SHP77 (cell line): ENCODE results near the gene MAML3.

Experiments
- DNase-seq, 2 experiments: peaks; one replicate each; lab custom pipeline; 2025; lab: John Stamatoyannopoulos, UW

The MAML3 gene

DNA sequence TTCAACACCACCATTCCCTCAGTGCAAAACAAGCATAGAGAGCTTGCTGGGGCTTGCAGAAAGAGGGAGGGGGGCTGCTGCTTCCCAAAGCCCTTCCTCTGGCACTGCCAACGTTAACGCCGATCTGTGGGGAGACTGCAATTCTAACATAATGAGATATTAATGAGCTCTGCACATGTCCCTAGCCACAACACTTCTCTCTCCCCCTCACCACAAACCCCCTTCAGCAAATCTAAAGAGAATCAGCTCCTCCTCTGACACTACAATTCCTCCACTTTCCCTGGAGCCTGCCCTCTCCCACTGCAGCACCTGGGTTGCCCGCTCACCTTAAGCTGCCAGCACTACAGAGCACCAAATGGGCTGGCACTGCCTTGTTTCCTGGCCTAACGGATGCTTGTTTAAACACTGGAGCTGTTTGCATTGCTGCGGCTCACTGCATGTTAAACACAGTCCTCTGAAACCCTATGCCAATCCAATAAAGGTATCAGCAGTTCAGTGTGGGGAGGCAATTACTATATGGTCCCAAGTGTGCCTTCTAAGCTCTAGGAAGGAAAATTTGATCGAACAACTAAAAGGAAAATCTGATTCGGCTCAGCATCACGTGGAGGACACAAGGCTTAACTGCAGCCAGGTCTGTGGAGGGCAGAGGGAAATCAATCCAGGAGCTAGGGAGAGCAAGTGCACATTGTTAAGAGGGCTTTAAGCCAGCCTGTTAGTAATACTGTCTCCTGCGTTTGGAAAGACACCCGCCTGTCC, 232.4 kb downstream of the MAML3 start:
- DNase-seq = peak; percentile 92 to 94

DNA sequence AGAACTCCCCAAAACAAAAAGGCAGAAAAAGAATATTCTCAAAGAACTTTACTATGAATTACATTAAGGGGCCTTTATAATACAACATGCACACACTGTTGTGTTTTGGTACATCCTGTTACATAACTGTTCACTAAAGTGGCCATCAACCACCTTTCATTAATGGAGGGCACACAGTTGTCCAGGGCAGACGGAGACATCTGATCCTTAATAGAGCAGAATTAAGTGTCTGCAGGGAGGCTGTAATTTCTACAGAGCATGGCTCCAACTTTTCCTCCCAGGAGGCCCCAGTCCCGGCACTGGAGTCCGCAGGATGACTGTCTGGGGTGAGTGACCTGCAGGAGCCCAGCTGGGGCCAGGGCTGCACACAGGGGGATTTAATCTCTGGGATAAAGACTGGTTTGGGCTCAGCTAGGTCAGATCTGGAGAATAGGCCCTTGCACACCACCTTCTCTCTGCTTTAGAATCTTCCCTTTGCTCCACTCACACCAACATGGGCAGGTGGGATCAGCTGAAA, 233.4 kb downstream of the MAML3 start:
- DNase-seq = no peak

DNA sequence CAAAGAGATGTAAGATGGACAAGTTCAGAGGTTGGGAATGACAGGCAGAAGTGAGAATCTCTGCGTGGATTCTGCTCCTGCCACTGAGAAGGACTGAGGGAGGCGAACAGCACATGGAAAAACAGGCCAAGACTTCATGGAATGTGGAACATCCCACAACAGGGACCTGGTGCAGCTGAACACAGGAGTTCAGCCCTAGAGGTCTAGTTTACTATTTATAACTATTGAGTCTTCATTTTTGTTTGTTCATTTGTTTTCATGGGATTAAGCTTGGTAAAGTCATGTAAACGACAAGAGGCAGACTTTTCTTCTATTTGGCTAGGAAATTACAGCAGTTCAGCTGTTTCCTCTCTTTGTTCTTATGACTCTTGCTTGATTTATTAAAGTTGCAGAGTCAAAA, 234.5 kb downstream of the MAML3 start:
- no peak for DNase-seq

DNA sequence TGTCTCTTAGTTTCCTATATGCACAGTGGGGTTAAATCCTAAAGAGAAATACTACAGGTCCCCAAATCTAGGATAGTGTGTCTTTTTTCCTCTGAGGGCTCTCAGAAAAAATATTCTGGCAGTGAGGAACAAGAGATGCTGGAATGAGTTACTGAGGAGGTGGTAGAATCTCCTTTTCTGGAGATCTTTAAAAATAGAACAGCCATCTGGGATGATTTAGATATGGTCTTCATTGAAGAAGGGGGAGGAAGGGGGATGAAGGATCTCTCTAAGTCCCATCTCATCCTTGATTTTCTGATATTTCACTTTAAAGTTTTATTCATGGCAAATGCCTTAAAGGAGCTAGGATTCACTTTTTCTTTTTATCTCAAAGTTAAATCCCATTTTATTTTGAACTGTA, 235.0 kb downstream of the MAML3 start:
- no peak for DNase-seq

DNA sequence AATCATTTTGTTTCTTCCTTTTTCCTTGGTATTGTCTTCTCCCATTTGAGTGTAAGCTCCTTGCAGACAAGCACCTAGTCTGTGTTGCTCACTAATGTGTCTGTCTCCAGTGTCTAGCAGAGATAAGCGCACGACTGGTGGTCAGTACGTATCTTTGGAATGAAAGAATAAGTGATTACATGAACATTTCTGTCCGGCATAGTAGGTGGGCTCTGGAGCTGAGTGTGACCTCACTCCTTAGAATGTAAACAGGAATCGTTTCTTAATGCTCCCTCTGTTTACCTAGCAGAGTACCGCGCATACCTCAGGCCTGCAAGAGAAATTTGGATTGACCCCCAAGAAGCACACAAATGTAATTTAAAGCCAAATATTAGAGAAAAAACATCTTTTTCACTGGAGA, 235.4 kb downstream of the MAML3 start:
- no peak for DNase-seq

DNA sequence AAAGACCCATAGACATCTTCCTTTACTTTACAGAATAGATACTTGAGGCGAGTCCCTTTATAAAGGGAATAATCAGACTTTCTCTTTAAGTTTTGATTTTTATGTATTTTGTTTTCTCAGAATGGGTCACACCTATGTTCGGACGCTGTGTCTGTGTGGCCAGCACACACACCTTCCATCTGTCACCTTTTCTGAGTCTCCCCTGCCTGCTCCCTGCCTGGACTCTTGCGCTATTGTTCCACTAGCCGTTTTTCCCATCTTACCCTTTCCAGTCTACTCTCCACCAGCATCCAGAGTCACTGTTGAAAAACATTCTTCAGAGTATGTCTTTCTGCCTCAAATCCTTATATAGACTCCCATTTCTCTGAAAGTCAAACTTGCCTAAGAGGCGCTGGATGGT, 236.1 kb downstream of the MAML3 start:
- no peak for DNase-seq

DNA sequence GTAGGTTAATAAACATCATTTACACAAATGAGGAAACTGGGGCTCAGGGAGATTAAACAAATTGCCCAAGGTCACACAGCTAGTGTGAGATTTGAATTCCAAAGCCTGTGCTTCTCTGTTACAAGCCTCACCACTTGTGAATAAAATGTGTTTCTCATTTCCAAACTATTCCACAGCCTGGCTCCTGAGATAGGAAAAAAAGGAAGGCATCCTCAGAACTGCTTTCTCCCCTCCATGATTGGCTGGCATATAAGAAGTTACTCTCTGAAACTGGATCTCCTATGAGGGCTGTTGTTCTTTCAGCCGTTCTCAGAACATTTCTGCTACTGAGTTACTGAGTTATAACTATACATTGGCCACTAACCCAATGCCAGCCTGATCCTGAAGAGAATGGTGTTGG, 237.9 kb downstream of the MAML3 start:
- DNase-seq = no peak

DNA sequence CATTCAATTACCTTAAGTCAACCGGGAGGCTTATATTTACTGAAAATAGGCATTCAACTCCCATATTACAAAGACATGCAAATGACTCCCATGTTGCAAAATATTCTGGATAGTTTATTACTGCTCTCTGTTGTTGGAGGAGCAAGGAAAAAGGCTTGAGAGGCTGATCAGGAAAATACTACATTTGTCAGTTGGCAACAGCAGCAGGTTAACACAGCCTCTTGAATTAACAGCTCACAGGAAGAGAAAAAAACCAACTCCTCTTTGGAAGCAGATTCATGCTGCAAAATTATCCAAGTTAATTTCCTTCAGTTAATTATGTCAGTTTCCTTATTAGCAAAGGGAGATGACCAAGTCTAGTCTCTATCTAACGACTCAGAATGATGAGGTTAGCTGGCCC, 238.9 kb downstream of the MAML3 start:
- no peak for DNase-seq

DNA sequence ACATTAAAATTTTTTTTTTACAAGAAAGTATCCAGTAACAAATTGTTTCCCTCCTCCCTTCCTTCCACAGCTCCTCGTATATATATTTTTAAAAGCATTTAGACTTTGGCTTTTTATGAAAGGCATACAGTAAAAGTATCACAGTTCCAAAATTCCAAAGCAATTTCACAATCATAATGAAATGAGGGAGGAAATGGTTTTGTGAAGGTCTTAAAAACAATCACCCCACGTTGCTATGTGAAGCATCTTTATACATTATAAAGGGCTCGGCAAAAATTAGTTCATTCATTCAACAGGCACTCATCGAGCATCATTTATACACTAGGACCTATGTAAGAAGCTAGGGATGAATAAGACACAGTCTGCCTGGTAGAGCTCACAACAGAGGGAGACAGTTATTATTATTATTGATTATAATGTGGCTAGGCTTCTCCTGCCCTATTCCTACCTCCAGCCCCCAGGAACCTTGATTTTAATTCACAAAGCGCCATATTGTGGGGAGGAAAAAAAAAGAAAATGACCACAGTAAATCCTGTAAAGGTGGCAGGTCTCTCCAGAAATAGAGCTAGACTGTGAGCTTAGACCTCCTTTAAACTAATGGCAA, 239.9 kb downstream of the MAML3 start:
- DNase-seq = no peak

DNA sequence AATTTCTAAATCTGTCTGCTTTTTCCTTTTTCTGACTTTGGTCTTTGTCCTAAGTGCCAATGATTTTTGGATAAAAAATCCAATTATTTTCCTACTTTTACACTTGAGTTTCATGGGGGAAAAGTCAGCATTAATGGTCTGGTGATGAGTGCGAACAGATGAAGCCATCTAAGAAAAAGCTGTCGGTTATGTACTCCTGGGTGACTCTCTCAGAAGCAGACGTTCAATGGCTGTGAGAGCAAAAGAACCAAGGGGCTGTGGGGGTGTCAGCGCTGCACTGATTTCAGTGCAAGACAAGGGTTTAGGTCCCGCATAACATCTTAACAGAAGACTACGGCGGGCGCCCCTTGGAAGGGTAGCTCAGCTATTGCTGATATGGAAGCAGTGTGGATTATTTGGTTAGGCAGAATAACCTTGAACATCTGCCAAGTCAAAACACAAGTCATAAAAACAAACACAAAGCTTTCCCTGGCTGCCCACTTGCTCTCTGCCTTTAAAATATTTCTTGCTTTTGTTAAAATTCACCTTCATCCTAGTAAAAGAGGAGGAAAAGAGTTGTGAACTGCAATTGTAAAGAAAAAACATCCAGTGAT, 240.5 kb downstream of the MAML3 start:
- DNase-seq = no peak

DNA sequence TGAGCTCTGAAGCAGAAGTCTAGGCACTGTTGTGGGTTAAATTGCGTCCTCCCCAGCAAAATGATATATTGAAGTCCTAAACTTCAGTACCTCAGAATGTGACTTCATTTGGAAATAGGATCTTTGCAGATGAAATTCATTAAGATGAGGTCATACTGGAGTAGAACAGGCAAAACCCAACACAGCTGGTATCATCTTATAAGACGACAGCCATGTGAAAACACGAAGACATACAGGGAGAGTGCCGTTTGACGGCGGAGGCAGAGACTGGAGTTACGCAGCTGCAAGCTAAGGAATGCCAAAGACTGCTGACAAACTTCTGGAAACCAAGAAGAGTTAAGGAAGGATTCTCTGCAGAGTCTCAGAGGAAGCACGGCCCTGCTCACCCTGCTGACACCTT, 241.5 kb downstream of the MAML3 start:
- DNase-seq = no peak

DNA sequence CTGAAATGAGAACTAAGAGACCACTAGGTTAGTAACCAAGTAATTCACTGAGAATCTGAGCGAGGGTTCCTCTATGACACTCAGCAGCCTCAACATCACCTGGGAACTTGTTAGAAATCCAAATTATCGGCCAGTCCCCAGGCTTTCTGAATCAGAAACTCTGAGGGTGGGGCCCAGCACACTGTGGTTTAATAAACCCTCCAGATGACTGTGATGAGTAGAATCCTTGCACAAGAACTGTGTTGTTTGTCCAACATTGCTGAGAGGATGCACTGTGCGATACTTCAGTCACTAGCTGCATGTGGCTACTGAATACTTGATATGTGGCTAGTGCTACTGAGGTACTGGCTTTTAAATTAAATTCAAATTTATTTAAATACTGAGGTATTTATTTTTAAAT, 243.9 kb downstream of the MAML3 start:
- DNase-seq = no peak

DNA sequence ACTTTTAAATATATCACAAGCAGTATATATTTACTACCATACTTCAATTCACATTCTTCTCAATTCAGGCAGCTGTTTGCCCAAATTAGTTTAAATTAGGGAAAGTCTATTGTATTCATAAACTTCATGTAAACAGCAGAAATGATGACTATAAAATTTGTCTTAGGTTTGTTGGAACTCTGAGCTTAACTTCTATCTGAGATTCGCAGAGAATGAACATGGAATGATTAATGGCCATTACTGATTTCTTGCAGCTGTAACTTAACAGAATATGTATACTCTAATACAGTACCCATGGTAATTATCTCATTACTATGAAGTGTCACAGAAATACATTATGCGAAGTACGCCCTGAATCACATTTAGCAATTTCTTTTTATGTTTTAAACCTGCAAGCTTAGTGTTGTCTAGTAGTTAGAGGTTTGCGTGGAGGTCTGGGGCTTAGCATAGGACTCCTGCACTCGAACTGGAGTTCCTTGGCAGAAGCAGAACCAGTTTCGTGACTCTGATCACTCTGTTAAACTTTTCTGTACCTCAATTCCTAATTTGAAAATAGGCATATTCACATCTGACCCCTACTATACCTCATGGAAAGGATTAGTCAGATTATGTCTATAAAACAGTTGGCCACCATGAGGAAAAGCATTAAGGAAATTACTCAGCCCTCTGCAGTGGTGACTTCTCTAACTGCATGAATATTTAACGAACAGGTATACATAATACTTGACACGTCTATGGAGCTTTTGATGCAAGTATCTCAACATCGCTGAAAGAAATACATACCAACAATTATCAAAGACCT, 245.1 kb downstream of the MAML3 start:
- DNase-seq = no peak

DNA sequence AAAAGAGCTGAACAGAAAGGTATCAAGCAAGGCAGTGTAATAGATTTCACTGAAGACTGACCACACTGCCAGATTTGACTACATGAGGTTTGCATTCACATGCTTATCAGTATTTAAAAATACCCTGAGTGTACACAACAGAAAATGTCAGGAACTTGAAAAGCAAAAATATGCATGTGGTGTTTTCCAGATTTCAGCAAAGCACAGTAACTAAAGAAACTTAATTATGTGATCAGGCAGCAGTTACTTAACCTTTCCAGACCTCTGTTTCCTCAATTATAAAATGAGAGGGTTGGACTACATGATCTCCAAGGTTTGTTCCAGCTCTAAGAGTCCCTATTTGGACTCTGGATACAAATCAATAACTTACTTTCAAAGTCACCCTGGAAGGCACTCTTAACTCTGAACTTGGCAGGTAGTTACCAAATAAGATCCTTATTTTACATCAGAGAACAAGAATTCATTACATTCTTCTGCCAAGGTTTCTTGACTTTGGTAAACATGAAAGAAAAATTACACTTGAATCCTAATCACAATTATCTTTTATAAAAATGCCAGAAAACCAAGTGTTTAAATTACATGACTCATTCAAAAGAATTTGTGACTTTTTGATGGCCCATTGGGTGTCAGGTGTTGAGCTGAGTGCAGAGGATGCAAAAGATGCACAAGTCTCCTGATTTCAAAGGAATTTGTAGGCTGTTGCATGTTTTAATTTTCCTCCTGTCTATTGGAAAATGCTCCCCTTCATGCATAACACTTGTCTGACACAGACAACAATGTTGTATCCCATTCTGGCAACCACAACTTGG, 246.8 kb downstream of the MAML3 start:
- no peak for DNase-seq

DNA sequence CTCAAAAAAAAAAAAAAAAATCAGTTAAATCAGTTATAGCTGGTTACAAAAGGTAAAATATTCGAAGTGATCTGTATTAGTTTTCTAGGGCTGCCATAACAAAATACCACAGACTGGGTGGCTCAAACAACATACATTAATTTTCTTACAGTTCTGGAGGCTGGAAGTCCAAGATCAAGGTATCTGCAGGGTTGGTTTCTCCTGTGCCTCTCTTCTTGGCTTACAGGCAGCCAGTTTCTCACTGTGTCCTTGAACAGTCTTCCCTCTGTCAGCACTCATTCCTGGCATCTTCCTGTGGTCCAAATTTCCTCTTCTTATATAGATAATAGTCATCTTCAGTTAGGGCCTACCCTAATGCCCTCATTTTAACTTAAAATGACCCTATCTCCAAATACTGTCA, 248.5 kb downstream of the MAML3 start:
- no peak for DNase-seq

DNA sequence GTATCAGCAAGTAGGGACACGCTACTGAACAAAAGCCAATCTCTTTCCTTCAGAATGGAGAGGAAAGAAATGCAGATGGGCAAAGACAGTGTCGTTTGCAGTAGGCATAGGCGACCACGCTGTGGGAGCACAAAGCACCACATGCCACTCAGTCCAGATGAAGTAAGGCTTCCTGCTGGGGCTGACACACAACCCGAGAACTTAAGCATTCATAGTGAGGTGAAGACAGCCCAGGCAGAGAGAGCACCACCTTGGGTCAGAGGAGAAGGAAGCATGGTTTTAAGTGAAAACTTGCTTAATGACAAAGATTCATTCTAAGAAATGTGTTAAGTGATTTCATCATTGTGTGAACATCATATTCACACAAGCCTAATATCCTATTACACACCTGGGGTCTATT, 249.6 kb downstream of the MAML3 start:
- DNase-seq = no peak

DNA sequence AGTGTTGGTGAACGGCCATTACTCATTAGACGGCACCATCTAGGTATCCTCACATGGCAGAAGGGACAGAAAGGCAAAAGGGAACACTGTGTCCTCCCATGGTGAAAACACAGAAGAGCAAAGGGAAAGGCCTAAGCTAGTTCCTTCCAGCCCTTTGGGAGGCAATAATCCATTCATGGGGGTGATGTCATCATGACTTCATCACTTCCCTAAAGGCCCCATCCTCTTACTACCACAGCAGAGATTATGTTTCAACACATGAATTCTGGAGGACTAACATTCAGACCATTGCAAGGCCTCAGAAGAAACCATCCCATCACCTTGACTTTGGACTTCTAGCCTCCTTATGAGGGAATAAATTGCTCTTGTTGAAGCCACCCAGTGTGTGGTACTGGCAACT, 250.1 kb downstream of the MAML3 start:
- no peak for DNase-seq

DNA sequence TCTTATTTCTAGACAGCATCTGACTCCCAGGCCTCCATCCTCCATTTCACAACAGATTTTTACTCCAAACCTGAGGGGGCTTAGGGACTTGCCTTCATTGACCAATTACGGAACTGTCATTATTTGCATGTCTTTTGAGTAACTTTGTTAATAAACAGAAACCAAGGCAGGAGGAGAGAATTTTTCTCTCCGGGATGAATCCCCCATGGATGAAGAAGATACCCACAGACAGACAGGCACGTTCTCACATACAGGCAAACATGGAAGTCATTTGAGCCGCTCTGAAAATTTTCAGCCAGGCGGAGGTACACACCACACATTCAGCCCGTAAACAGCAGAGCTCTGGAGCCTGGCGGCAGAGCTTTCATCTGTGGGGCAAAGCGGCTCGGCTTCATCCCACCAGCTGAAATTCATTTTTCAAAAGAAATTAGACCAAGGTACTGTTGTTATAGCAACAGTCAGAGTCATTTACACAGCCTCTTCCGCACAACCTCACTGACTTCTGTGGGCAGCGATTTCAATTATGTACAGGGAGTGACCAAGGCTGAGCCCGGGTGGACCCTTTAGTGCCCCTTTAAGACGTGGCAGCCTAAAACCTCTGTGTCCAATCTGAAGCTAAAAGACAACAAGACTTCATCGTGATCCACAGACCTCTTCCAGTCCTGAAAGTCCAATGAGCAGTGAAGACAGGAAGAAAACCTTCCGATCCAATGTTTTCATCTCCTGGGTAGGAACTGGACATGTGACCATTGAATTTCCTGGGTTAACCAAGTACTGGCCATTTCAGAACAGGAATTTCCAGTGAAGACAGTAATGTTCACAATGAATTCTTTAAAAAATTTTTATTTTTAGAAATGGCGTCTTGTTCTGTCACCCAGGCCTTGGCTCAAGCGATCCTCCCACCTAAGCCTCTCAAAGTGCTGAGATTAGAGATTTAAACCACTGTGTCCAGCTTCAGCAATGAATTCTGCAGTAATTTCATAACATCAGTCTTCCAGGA, 251.4 kb downstream of the MAML3 start:
- DNase-seq = no peak

DNA sequence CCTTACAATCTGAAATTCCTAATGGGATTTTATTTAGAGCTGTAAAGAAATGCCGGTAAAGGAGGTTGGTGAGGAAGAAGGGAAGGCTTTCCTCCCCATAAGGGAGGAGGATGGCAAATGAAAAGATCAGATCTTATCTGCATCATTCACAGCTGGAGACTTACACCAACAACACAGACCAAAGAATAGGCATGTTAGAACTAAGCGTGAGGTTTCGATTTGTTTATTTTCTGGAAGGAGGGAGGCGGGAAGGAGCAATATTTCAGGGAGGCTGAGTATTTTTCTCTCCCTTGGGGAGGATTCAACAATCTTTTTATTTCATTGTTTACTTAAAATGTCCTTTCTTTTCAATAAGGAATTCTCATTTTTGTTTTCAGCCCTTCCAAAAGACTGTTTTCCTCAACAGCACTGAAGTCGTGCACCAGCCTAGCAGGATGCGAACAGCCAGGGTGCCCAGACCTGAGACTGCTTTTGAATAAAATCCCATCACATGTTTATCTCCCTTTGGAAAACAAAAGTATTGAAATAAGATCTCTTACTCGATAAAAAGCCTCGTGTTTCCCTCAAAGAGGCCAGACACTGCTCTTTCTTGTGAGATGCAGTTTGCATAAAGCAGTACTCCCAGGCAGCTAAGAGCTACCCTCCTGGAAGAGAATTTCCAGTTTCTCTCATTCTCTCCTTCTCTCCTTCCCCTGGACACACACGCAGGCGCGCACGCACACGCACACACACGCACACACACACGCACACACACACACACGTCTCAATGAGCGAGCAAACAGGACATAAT, 252.3 kb downstream of the MAML3 start:
- DNase-seq = no peak

DNA sequence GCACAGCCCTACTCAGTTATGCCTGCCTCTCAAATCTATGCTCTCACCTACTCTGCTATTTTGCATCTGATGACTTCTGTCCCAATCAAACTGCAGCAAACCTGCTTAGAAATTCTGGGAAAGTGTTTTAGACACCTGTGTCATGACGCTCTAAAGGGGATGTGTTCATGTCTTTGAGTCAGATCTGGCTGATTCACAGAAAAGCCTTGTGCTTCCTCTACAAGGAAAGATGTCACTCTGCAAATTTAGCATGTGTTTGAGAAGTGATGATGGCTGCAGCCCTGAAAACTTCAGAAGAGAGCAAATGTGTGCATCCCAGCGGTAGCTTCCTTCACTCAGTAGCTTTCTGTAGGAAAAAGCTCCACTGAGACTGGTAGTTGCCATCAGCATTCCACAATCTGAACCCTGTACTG, 253.0 kb downstream of the MAML3 start:
- DNase-seq = no peak
